GM23338 (cell line): ENCODE results near the gene SERPINB6. TPM values are rescaled to one million over a fixed set of nuclear protein-coding genes. Genes with fewer than 3 reads are reported as not detected.
A peak's percentile ranks its signal among the peaks of the same experiment; 100 is the strongest.

Experiments used
- ATAC-seq: fragments of 200-7000 bp; cut with Tn5 transposase; 3 replicates; pipeline ENCODE4 v1.9.1; 2020
- DNase-seq: peaks from one replicate; pipeline ENCODE4 v3.0.0-alpha.2; 2015; ENCODE audit warnings: low spot score
- H2AFZ ChIP-seq: fragments of 200-600 bp; sonication (generic); 2 replicates; pipeline ENCODE4 v1.8.0; 2016; ENCODE audit warnings: antibody characterized with exemption, mild to moderate bottlenecking, moderate library complexity
- H3F3A ChIP-seq: fragments of 200-600 bp; sonication (generic); replicated peaks from 2 replicates; pipeline ENCODE4 v1.8.0; 2017; ENCODE audit warnings: antibody characterized with exemption, mixed run types, low read depth
- H3K27ac ChIP-seq: fragments of 200-600 bp; sonication (generic); 2 replicates; pipeline ENCODE4 v1.6.1; 2016; ENCODE audit warnings: low read depth
- H3K27me3 ChIP-seq: fragments of 200-600 bp; sonication (generic); 2 replicates; pipeline ENCODE4 v1.8.0; 2016; ENCODE audit warnings: mild to moderate bottlenecking, mixed run types, moderate library complexity; ENCODE audit not compliant: insufficient read depth
- H3K36me3 ChIP-seq: fragments of 200-600 bp; sonication (generic); 2 replicates; pipeline ENCODE4 v1.8.0; 2016; ENCODE audit warnings: mild to moderate bottlenecking; ENCODE audit not compliant: insufficient read depth
- H3K4me1 ChIP-seq: fragments of 200-600 bp; sonication (generic); 2 replicates; pipeline ENCODE4 v1.8.0; 2016; ENCODE audit warnings: mild to moderate bottlenecking, moderate library complexity; ENCODE audit not compliant: insufficient read depth
- H3K4me2 ChIP-seq: fragments of 200-600 bp; sonication (generic); 2 replicates; pipeline ENCODE4 v1.7.1; 2017; ENCODE audit warnings: mixed run types
- H3K4me3 ChIP-seq: fragments of 200-600 bp; sonication (generic); 2 replicates; pipeline ENCODE4 v1.6.1; 2016; ENCODE audit warnings: mixed run types
- H3K79me2 ChIP-seq: fragments of 200-600 bp; sonication (generic); replicated peaks from 2 replicates; pipeline ENCODE4 v1.8.0; 2017; ENCODE audit warnings: mild to moderate bottlenecking; ENCODE audit not compliant: insufficient read depth
- H3K9me2 ChIP-seq: fragments of 200-600 bp; sonication (generic); 2 replicates; pipeline ENCODE4 v1.8.0; 2017; ENCODE audit not compliant: insufficient read depth
- H4K20me1 ChIP-seq: fragments of 200-600 bp; sonication (generic); replicated peaks from 2 replicates; pipeline ENCODE4 v1.8.0; 2017; ENCODE audit warnings: mild to moderate bottlenecking; ENCODE audit not compliant: insufficient read depth
- H3K27ac Mint-ChIP-seq: 2 replicates; pipeline ENCODE4 v1.8.0; 2020; ENCODE audit warnings: inconsistent platforms, mild to moderate bottlenecking, moderate library complexity, mixed read lengths
- H3K27me3 Mint-ChIP-seq: 3 replicates; pipeline ENCODE4 v1.8.0; 2022; ENCODE audit warnings: low read depth, mild to moderate bottlenecking, moderate library complexity, mixed read lengths, inconsistent platforms; ENCODE audit not compliant: insufficient read depth, poor library complexity
- H3K36me3 Mint-ChIP-seq: 3 replicates; pipeline ENCODE4 v1.8.0; 2021; ENCODE audit warnings: low read depth, mild to moderate bottlenecking, inconsistent platforms, moderate library complexity, mixed read lengths
- H3K4me1 Mint-ChIP-seq: 3 replicates; pipeline ENCODE4 v1.8.0; 2020; ENCODE audit warnings: mild to moderate bottlenecking, inconsistent platforms, mixed read lengths
- H3K4me3 Mint-ChIP-seq: 3 replicates; pipeline ENCODE4 v1.8.0; 2021; ENCODE audit warnings: moderate library complexity, mild to moderate bottlenecking, inconsistent platforms, mixed read lengths
- H3K9me3 Mint-ChIP-seq: 3 replicates; pipeline ENCODE4 v1.8.0; 2020; ENCODE audit warnings: moderate library complexity, mild to moderate bottlenecking, inconsistent platforms, mixed read lengths
- CREB1 ChIP-seq: fragments of 250-450 bp; sonication (Bioruptor Pico); IDR thresholded peaks from 2 replicates; pipeline ENCODE4 v1.5.0; 2020; ENCODE audit warnings: low read depth, mild to moderate bottlenecking, moderate library complexity
- CTCF ChIP-seq, 2 experiments: fragments of 200-600 bp in 1 of 2; sonication (generic) in 1 of 2; conservative IDR thresholded peaks; 2 replicates each; pipeline versions ENCODE4 v1.5.1 to v1.6.1; 2016 to 2017; ENCODE audit warnings: antibody characterized with exemption in 2 of 2, low read depth in 2 of 2, mild to moderate bottlenecking in 2 of 2, moderate library complexity in 1 of 2
- ETS1 ChIP-seq: IDR thresholded peaks from 2 replicates; pipeline ENCODE4 v1.6.1; 2016; ENCODE audit warnings: antibody characterized with exemption
- EZH2 ChIP-seq: fragments of 200-600 bp; sonication (generic); IDR thresholded peaks from one replicate; pipeline ENCODE4 v1.8.0; 2017; ENCODE audit warnings: antibody characterized with exemption, mild to moderate bottlenecking, low read depth; ENCODE audit not compliant: unreplicated experiment
- EZH2phosphoT487 ChIP-seq: fragments of 200-600 bp; sonication (generic); IDR thresholded peaks from one replicate; pipeline ENCODE4 v1.8.1; 2018; ENCODE audit warnings: antibody characterized with exemption; ENCODE audit not compliant: unreplicated experiment
- JUNB ChIP-seq: IDR thresholded peaks from one replicate; pipeline ENCODE4 v1.6.1; 2016; ENCODE audit warnings: antibody characterized with exemption; ENCODE audit not compliant: unreplicated experiment
- NANOG ChIP-seq: IDR thresholded peaks from 2 replicates; pipeline ENCODE4 v1.6.1; 2016; ENCODE audit warnings: antibody characterized with exemption, borderline replicate concordance
- POLR2AphosphoS5 ChIP-seq: IDR thresholded peaks from 2 replicates; pipeline ENCODE4 v1.6.1; 2016; ENCODE audit warnings: antibody characterized with exemption, low read depth
- REST ChIP-seq: IDR thresholded peaks from one replicate; pipeline ENCODE4 v1.6.1; 2018; ENCODE audit warnings: antibody characterized with exemption; ENCODE audit not compliant: unreplicated experiment
- STAT1 ChIP-seq: IDR thresholded peaks from one replicate; pipeline ENCODE4 v1.6.1; 2016; ENCODE audit warnings: antibody characterized with exemption; ENCODE audit not compliant: unreplicated experiment
- ZNF114 ChIP-seq: fragments of 250-450 bp; sonication (Bioruptor Pico); IDR thresholded peaks from 2 replicates; pipeline ENCODE4 v1.5.0; 2020; ENCODE audit warnings: mild to moderate bottlenecking, moderate library complexity
- ZNF331 ChIP-seq: fragments of 250-450 bp; sonication (Bioruptor Pico); IDR thresholded peaks from 2 replicates; pipeline ENCODE4 v1.5.0; 2020; ENCODE audit warnings: low read depth, mild to moderate bottlenecking, moderate library complexity
- ZNF462 ChIP-seq: fragments of 250-450 bp; sonication (Bioruptor Pico); IDR thresholded peaks from 2 replicates; pipeline ENCODE4 v1.5.0; 2020; ENCODE audit warnings: mild to moderate bottlenecking, moderate library complexity
- polyA plus RNA-seq: library from polyadenylated mRNA; unstranded; fragments of >200 nt; fragmentation: Nextera tagmentation; extraction: Ambion mirVana; gene quantifications from 2 replicates; pipeline ENCODE4 v1.2.1, GENCODE V29; 2016
- total RNA-seq: library from RNA; depleted of rRNA; stranded (reverse); fragments of >200 nt; shearing (Covaris generic); gene quantifications from 2 replicates; pipeline ENCODE4 v1.2.3, GENCODE V29; 2014

Gene SERPINB6
- total and polyA plus RNA-seq, 2 experiments from 2014 or later: 25.9 to 38.5 TPM

- Histone ChIP-seq H3K4me2 (no peak overlapping the region), H3K27me3 (no peaks in the 10 kb centered on the region), H3K9me2 (no peaks in the 10 kb centered on the region), H3K36me3 (no peaks in the 10 kb centered on the region), H4K20me1 (no peaks in the 10 kb centered on the region), H3K27ac (no peak overlapping the region), H3K4me1 (peaks cover 22% of the 10 kb centered on the region), H3K4me3 (no peak overlapping the region), H3K79me2 (no peaks in the 10 kb centered on the region), H3F3A (no peaks in the 10 kb centered on the region; the same call in 1 of the 2 replicates), H2AFZ (no peak overlapping the region)
- TF ChIP-seq POLR2AphosphoS5 (no peak), STAT1 (no peak), ZNF331 (CRISPR knock-in tag) (no peak), REST (no peak), NANOG (no peak), JUNB (no peak), CREB1 (no peak), ZNF114 (CRISPR knock-in tag) (no peak), ZNF462 (no peak), CTCF (conservative IDR thresholded peaks at IDR 0.05; ENCODE audit: low read depth in 2 of 2) (no peak), ETS1 (no peak), EZH2 (no peak), EZH2phosphoT487 (no peak)
- Mint-ChIP-seq H3K27me3 (peaks cover 12% of the 10 kb centered on the region), H3K27ac (peak overlapping the region; percentile 36; the same call in 1 of the 2 replicates), H3K4me1 (peaks cover 25% of the 10 kb centered on the region), H3K4me3 (no peak overlapping the region), H3K9me3 (no peaks in the 10 kb centered on the region), H3K36me3 (peaks cover 12% of the 10 kb centered on the region)
- DNase-seq: no peak
- no peak for ATAC-seq
These were observed 23.9 kb downstream of the SERPINB6 start for GRCh38 chr6:2947445-2947844.
